Endodermal cell (in vitro differentiated cells): ENCODE results near the gene EIF3J. TPM values are rescaled to one million over a fixed set of nuclear protein-coding genes. Genes with fewer than 3 reads are reported as not detected.

Experiments
- DNase-seq: peaks from one replicate; pipeline ENCODE4 v3.0.0-alpha.2; 2017
- H3K27ac ChIP-seq: 2 replicates; pipeline ENCODE4 v1.5.1; 2013; ENCODE audit warnings: mild to moderate bottlenecking, low read depth, low read length, moderate library complexity
- H3K27me3 ChIP-seq: 2 replicates; pipeline ENCODE4 v1.6.1; 2013; ENCODE audit warnings: mild to moderate bottlenecking, low read length, moderate library complexity; ENCODE audit not compliant: insufficient read depth, control insufficient read depth, poor library complexity, severe bottlenecking
- H3K36me3 ChIP-seq: 2 replicates; pipeline ENCODE4 v1.7.0; 2013; ENCODE audit warnings: mild to moderate bottlenecking, low read length, moderate library complexity; ENCODE audit not compliant: control insufficient read depth, insufficient read depth
- H3K4me1 ChIP-seq: one replicate; pipeline ENCODE4 v1.7.0; 2013; ENCODE audit warnings: low read length; ENCODE audit not compliant: control insufficient read depth, insufficient read depth
- H3K4me3 ChIP-seq: 2 replicates; pipeline ENCODE4 v1.5.1; 2013; ENCODE audit warnings: mild to moderate bottlenecking, low read length, moderate library complexity
- H3K9ac ChIP-seq: 2 replicates; pipeline ENCODE4 v1.6.1; 2013; ENCODE audit warnings: mild to moderate bottlenecking, low read length, moderate library complexity; ENCODE audit not compliant: poor library complexity, severe bottlenecking; ENCODE audit errors: extremely low read depth
- H3K9me3 ChIP-seq: 2 replicates; pipeline ENCODE4 v1.6.1; 2013; ENCODE audit warnings: mild to moderate bottlenecking, low read length, moderate library complexity; ENCODE audit not compliant: control insufficient read depth
- H3K27ac Mint-ChIP-seq: 2 replicates; pipeline ENCODE4 v1.8.0; 2020; ENCODE audit warnings: mixed read lengths
- H3K27me3 Mint-ChIP-seq: 2 replicates; pipeline ENCODE4 v1.8.0; 2021; ENCODE audit warnings: mild to moderate bottlenecking, mixed read lengths; ENCODE audit not compliant: insufficient read depth
- H3K36me3 Mint-ChIP-seq: 2 replicates; pipeline ENCODE4 v1.8.0; 2020; ENCODE audit warnings: low read depth, mixed read lengths
- H3K4me1 Mint-ChIP-seq: 2 replicates; pipeline ENCODE4 v1.8.0; 2020; ENCODE audit warnings: mixed read lengths
- H3K4me3 Mint-ChIP-seq: 2 replicates; pipeline ENCODE4 v1.8.0; 2020; ENCODE audit warnings: mild to moderate bottlenecking, moderate library complexity, mixed read lengths
- H3K9me3 Mint-ChIP-seq: 2 replicates; pipeline ENCODE4 v1.8.0; 2020; ENCODE audit warnings: mild to moderate bottlenecking, mixed read lengths
- CTCF ChIP-seq: fragments of 200-600 bp; sonication (generic); conservative IDR thresholded peaks from 2 replicates; pipeline ENCODE4 v1.5.0; 2021; ENCODE audit warnings: antibody characterized with exemption, mild to moderate bottlenecking
- WGBS, 2 experiments: methylation state at CpG; one replicate each; pipeline versions ENCODE4 v1.1.5 to v1.1.7; 2013; ENCODE audit warnings: missing lambda C conversion rate in 2 of 2, mixed read lengths in 1 of 2; ENCODE audit not compliant: insufficient coverage in 1 of 2, insufficient read length in 1 of 2; 5-methylcytosine and 5-hydroxymethylcytosine counted together
- total RNA-seq, 2 donors: library from RNA; stranded (reverse); fragmentation: NEBNext Ultra II Directional in 1 of 2; extraction: Animal tissue kit (Norgen Biotek cat#: 25700) in 1 of 2; gene quantifications; 2 replicates in 1 of 2; 3 replicates in 1 of 2; pipeline ENCODE4 v1.2.1, GENCODE V29; 2021

EIF3J gene
- total RNA-seq, 2 donors from 2014 or later = 71.4 to 76.5 TPM

DNA sequence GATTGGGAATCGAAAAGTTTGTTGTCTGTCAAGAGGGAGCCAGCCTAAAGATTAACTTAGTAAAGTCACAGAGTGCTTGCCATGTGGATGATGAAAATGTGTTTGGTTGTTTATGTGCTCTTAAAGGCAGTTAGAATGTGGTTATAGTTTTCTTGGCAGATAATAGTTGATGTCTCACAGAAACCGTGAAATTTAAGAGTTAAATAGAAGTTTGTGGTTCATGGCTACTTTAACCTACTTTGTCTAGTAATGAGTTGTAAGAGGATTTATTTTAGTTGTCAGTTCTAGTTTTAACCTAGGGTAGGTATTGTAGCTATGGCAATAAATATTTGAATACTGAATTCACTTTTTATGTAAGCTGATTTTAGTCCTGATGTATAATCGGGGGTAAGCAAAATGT lies 36.4 kb upstream of the EIF3J start:
- no peaks in the 10 kb centered on the region for H3K27me3 ChIP-seq
- H3K27me3 Mint-ChIP-seq = no peaks in the 10 kb centered on the region
- H3K9me3 Mint-ChIP-seq = no peaks in the 10 kb centered on the region
- H3K9ac ChIP-seq = no peak overlapping the region
- H3K4me1 ChIP-seq = no peaks in the 10 kb centered on the region
- DNase-seq = no peak
- no peak overlapping the region for H3K27ac ChIP-seq
- no peaks in the 10 kb centered on the region for H3K9me3 ChIP-seq
- no peaks in the 10 kb centered on the region for H3K4me1 Mint-ChIP-seq
- peaks cover 64% of the 10 kb centered on the region for H3K36me3 ChIP-seq
- WGBS, 2 experiments = 90 to 100% methylated on average over 2 to 3 of the region's 3 CpGs
- H3K4me3 Mint-ChIP-seq = no peak overlapping the region
- no peak for TF ChIP-seq CTCF
- no peak overlapping the region for H3K4me3 ChIP-seq
- peak overlapping the region; percentile 65 for H3K27ac Mint-ChIP-seq
- H3K36me3 Mint-ChIP-seq = peaks cover 50% of the 10 kb centered on the region

GRCh38 chr15:44501768-44502366 lies 35.1 kb upstream of the EIF3J start:
- Histone ChIP-seq H3K4me3 (no peak overlapping the region), H3K9me3 (no peaks in the 10 kb centered on the region), H3K4me1 (no peaks in the 10 kb centered on the region), H3K27ac (no peak overlapping the region), H3K36me3 (peaks cover 64% of the 10 kb centered on the region), H3K27me3 (no peaks in the 10 kb centered on the region), H3K9ac (no peak overlapping the region)
- no peaks in the 10 kb centered on the region for H3K4me1 Mint-ChIP-seq
- no peak for DNase-seq
- H3K9me3 Mint-ChIP-seq = no peaks in the 10 kb centered on the region
- H3K36me3 Mint-ChIP-seq = peaks cover 41% of the 10 kb centered on the region
- no peaks in the 10 kb centered on the region for H3K27me3 Mint-ChIP-seq
- WGBS, 2 experiments = 44% methylated on average over 1 of the region's 3 CpGs; no CpG with 5 or more reads in 1 of the 2 experiments
- peak; percentile 82 for TF ChIP-seq CTCF
- no peak overlapping the region for H3K4me3 Mint-ChIP-seq
- H3K27ac Mint-ChIP-seq = no peak overlapping the region

- H3K4me3 ChIP-seq = no peak overlapping the region
- H3K4me1 Mint-ChIP-seq = peaks cover 3% of the 10 kb centered on the region
- no peaks in the 10 kb centered on the region for H3K27me3 ChIP-seq
- no peak for TF ChIP-seq CTCF
- H3K9me3 Mint-ChIP-seq = no peaks in the 10 kb centered on the region
- no peaks in the 10 kb centered on the region for H3K9me3 ChIP-seq
- H3K9ac ChIP-seq = no peak overlapping the region
- H3K27ac Mint-ChIP-seq = no peak overlapping the region
- H3K27ac ChIP-seq = no peak overlapping the region
- no peaks in the 10 kb centered on the region for H3K4me1 ChIP-seq
- peaks cover 57% of the 10 kb centered on the region for H3K36me3 Mint-ChIP-seq
- peaks cover 62% of the 10 kb centered on the region for H3K36me3 ChIP-seq
- no peaks in the 10 kb centered on the region for H3K27me3 Mint-ChIP-seq
- no peak for DNase-seq
- H3K4me3 Mint-ChIP-seq = no peak overlapping the region
Observed at GRCh38 chr15:44516436-44516835, 20.5 kb upstream of the EIF3J start.
